Kidney (tissue), 14 donors: ENCODE results near the gene SMC3. TPM values are rescaled to one million over a fixed set of nuclear protein-coding genes. Genes with fewer than 3 reads are reported as not detected.

Experiments used
- DNase-seq, 5 donors: peaks; one replicate each; pipeline ENCODE4 v3.0.0-alpha.2; 2013 to 2020
- FAIRE-seq: peaks from 2 replicates; lab custom pipeline; 2012; peaks lifted over from hg19 to GRCh38; lab: Jason Lieb, UNC
- H3K27ac ChIP-seq, 2 donors: one replicate each; pipeline ENCODE4 v1.7.0; 2013; ENCODE audit warnings: low read depth in 2 of 2, low read length in 2 of 2, inconsistent platforms in 1 of 2
- H3K27me3 ChIP-seq: one replicate; pipeline ENCODE4 v1.7.1; 2013; ENCODE audit warnings: low read length, inconsistent platforms; ENCODE audit not compliant: control insufficient read depth, insufficient read depth
- H3K36me3 ChIP-seq, 3 donors: one replicate each; pipeline versions ENCODE4 v1.7.0 to v1.7.1; 2013; ENCODE audit warnings: low read length in 3 of 3, control low read depth in 1 of 3, inconsistent platforms in 1 of 3; ENCODE audit not compliant: insufficient read depth in 3 of 3, control insufficient read depth in 2 of 3
- H3K4me1 ChIP-seq, 3 donors: one replicate each; pipeline versions ENCODE4 v1.7.0 to v1.7.1; 2013; ENCODE audit warnings: low read length in 3 of 3, inconsistent platforms in 1 of 3, low read depth in 1 of 3; ENCODE audit not compliant: control insufficient read depth in 2 of 3, insufficient read depth in 2 of 3
- H3K4me3 ChIP-seq, 3 donors: one replicate each; pipeline versions ENCODE4 v1.7.0 to v1.8.1; 2013; ENCODE audit warnings: low read length in 3 of 3, control low read depth in 1 of 3, inconsistent platforms in 1 of 3
- H3K9ac ChIP-seq, 3 donors: one replicate each; pipeline versions ENCODE4 v1.7.0 to v1.7.1; 2013; ENCODE audit warnings: low read length in 3 of 3, control low read depth in 1 of 3, inconsistent platforms in 1 of 3
- H3K9me3 ChIP-seq, 3 donors: one replicate each; pipeline versions ENCODE4 v1.7.0 to v1.7.1; 2013; ENCODE audit warnings: low read length in 3 of 3, control low read depth in 1 of 3, inconsistent platforms in 1 of 3; ENCODE audit not compliant: control insufficient read depth in 2 of 3, insufficient read depth in 1 of 3
- intact Hi-C: fragments of 100-400 bp; cut with DNase I; formaldehyde crosslinking; loops from one replicate; pipeline ENCODE4 v1.11.1; 2022
- polyA plus RNA-seq: library from polyadenylated mRNA; stranded (reverse); fragments of 350-450 nt; fragmentation: Illumina TruSeq; extraction: RNeasy Lipid Tissue Mini Kit (QIAGEN cat#74804); gene quantifications from one replicate; pipeline ENCODE4 v1.2.3, GENCODE V29; 2014; ENCODE audit warnings: low read depth, low replicate concordance; ENCODE audit not compliant: insufficient read depth
- total RNA-seq: library from RNA; stranded (reverse); fragmentation: NEBNext Ultra II Directional; extraction: Animal tissue kit (Norgen Biotek cat#: 25700); gene quantifications from one replicate; pipeline ENCODE4 v1.2.1, GENCODE V29; 2021
- TF ChIP-seq, protein P1 (sequence below): IDR thresholded peaks from 3 replicates; pipeline ENCODE4 v1.5.1; 2012; ENCODE audit warnings: mild to moderate bottlenecking, moderate library complexity, borderline replicate concordance; ENCODE audit not compliant: insufficient read depth; ENCODE audit errors: extremely low read depth
- donor health status: control.
- donor health status: control.
- donor health status: control.
- donor health status: control.
- donor health status: control.
- donor health status: DM: yes; HTN: yes; CAD: no.
- donor health status: Normal renal cell carcinoma (clear cell type).

Gene SMC3
- total and polyA plus RNA-seq, 2 donors from 2014 or later = 13.9 to 29.6 TPM

DNA sequence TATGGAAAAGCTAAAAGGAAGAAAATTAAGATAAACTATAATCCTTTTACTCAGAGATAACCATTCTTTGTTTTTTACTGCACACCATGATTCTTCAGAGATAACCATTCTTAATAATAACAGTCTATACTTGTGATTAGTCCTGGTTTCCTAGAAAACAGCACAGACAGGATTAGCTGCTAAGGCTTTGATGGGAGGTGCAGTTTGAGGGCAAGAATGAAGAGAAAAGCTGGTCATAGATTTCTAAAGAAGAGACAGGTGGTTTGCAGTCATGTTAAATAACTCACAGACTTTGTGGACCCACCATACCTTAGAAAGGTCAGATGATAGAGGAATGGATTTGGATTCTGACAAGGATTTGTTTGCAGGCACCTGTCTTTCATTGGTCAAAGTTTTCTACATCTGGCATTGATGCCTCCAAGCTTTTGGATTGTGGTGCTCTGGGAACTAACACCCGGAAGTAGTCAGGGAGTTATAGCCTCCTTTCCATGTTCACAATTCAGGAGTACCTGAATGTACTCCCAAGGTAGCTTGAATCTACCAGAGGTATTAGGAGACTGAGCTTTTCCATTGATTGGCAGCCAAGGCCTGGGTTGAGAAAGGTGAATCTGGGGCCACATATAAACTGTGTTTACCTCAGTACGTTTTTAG is 3.7 kb downstream of the SMC3 start:
- H3K27ac ChIP-seq = no peak overlapping the region
- H3K4me3 ChIP-seq = no peak overlapping the region
- intact Hi-C loops = no loop called here
- H3K36me3 ChIP-seq = peaks cover 0 to 7% (median 2%) of the 10 kb centered on the region in 3 donors
- peaks cover 0 to 4% (median 0%) of the 10 kb centered on the region in 3 donors for H3K4me1 ChIP-seq
- DNase-seq (no peak), FAIRE-seq (no peak)
- no peak overlapping the region for H3K9ac ChIP-seq
- TF ChIP-seq, protein P1, sequence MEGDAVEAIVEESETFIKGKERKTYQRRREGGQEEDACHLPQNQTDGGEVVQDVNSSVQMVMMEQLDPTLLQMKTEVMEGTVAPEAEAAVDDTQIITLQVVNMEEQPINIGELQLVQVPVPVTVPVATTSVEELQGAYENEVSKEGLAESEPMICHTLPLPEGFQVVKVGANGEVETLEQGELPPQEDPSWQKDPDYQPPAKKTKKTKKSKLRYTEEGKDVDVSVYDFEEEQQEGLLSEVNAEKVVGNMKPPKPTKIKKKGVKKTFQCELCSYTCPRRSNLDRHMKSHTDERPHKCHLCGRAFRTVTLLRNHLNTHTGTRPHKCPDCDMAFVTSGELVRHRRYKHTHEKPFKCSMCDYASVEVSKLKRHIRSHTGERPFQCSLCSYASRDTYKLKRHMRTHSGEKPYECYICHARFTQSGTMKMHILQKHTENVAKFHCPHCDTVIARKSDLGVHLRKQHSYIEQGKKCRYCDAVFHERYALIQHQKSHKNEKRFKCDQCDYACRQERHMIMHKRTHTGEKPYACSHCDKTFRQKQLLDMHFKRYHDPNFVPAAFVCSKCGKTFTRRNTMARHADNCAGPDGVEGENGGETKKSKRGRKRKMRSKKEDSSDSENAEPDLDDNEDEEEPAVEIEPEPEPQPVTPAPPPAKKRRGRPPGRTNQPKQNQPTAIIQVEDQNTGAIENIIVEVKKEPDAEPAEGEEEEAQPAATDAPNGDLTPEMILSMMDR = no peak
- H3K27me3 ChIP-seq = no peaks in the 10 kb centered on the region
- no peaks in the 10 kb centered on the region for H3K9me3 ChIP-seq

DNA sequence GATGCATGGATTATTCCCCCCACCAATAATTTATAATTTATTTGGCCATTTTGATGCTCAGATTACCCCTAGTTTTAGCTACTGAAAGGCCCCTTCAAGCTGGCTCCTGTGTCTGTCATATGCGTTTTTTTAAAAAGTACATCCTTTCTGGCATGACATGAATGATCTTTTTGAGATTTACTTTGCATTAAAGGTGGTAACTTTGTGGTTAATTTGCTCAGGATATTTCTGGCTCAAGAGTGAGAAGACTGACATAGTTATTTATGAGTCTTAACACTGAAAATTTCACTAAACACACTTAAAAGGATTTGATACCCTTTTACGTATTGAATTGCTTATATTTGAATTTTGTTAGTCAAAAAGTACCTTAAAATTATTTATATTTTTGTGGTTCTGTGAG is 5.4 kb downstream of the SMC3 start:
- no peak for DNase-seq
- H3K27ac ChIP-seq = no peak overlapping the region
- H3K4me3 ChIP-seq = no peak overlapping the region
- H3K9me3 ChIP-seq = no peaks in the 10 kb centered on the region
- peaks cover 0 to 4% (median 0%) of the 10 kb centered on the region in 3 donors for H3K4me1 ChIP-seq
- H3K27me3 ChIP-seq = no peaks in the 10 kb centered on the region
- H3K9ac ChIP-seq = no peak overlapping the region
- no peak for FAIRE-seq
- TF ChIP-seq, protein P1 = no peak
- intact Hi-C loops = no loop called here
- peaks cover under 1 to 12% (median 2%) of the 10 kb centered on the region in 3 donors for H3K36me3 ChIP-seq

DNA sequence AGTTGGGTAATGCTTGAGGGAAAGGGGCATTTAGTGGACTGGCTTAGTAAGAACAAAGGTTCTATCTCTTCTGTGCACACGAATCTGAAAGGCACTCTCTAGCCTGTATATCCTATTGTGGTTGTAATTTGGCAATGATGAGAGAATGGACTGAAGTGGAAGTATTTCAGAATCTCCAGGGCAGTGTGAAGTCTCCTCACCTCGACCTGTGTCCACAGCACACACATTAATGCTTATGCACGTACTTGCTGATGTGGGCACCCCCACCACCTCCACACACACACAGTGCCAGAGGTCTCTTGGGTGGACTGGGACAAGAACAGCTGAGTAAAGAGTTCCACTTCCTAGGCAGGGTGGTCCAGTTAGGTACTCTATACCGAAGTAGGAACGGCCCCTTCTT is 6.9 kb downstream of the SMC3 start:
- no peak for FAIRE-seq
- Histone ChIP-seq H3K4me3 (no peak overlapping the region), H3K9ac (no peak overlapping the region), H3K36me3 (peaks cover 2 to 22% (median 8%) of the 10 kb centered on the region in 3 donors), H3K4me1 (peaks cover 0 to 4% (median 0%) of the 10 kb centered on the region in 3 donors), H3K9me3 (no peaks in the 10 kb centered on the region), H3K27ac (no peak overlapping the region), H3K27me3 (no peaks in the 10 kb centered on the region)
- intact Hi-C loops = no loop called here
- DNase-seq = no peak
- TF ChIP-seq, protein P1 = no peak

DNA sequence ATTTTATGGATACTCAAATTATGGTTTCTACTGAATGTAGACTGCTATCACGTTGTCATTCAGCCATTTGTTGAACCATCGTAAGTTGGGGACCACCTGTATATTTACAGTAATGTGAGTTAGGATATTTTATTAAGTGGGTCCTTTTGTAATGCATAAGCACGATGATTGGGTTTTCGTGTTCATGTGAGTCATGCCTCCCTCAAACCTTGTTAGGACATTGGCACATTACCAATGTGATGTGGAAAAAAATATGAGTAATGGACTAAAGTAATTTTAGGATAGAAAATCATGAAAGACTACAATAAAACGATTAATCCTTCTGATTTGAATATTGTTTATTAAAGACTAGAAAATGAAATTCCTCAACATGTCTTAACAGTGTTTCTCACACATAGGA is 8.7 kb downstream of the SMC3 start:
- H3K27me3 ChIP-seq = no peaks in the 10 kb centered on the region
- no peaks in the 10 kb centered on the region for H3K4me1 ChIP-seq
- TF ChIP-seq, protein P1 = no peak
- H3K36me3 ChIP-seq = peaks cover 0 to 35% (median 8%) of the 10 kb centered on the region in 3 donors
- intact Hi-C loops = no loop called here
- H3K27ac ChIP-seq = no peak overlapping the region
- no peak overlapping the region for H3K4me3 ChIP-seq
- FAIRE-seq = no peak
- H3K9ac ChIP-seq = no peak overlapping the region
- no peaks in the 10 kb centered on the region for H3K9me3 ChIP-seq
- DNase-seq = no peak
